T-helper 2 cell treated with Interferon-gamma antibody and Interleukin-4, amounts not matched to agents 100 ng/mL and 5 ng/mL, for 36 hours (primary cell): ENCODE data around the gene PCK2. TPM values are rescaled to one million over a fixed set of nuclear protein-coding genes. Genes with fewer than 3 reads are reported as not detected.

Experiments
- intact Hi-C: fragments of 100-400 bp; cut with micrococcal nuclease; formaldehyde crosslinking; loops from one replicate; pipeline ENCODE4 v1.15.1; 2023
- total RNA-seq: library from RNA; stranded (reverse); gene quantifications from 2 replicates; pipeline ENCODE4 v1.2.3, GENCODE V29; 2022

Gene PCK2
- total RNA-seq, 1 donor from 2014 or later: 55.4 TPM

DNA sequence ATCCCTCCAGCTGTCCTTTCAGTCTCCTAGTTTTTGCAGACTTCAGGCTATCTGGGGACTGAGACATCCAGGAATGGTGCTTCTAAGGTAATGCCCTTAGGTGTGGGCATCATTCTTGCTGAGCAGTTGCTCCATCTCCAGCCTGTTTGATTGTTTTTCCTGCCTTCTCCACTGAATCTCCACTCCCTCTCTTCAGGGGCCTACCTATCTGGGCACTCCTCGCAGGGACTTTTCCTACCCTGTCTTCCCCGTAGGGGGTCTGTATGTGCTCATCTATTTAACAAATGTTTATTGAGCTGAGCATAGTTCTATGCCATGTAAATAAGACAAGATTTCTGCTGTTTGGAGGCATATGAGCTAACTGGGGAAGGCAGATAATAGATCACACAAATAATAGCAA lies 38.9 kb downstream of the PCK2 start:
- intact Hi-C loops: no loop called here

- intact Hi-C loops: no loop called here
Observed at GRCh38 chr14:24133735-24134134, 39.6 kb downstream of the PCK2 start.

GRCh38 chr14:24135584-24135833 lies 41.4 kb downstream of the PCK2 start:
- intact Hi-C loops: no loop called here

- intact Hi-C loops: loop anchor here (1.0 kb wide), 3 partner anchors 11 to 25 kb away; partner anchors contain the start of genes DCAF11, IRF9, NRL and RNF31
Observed at GRCh38 chr14:24135834-24136683, 41.9 kb downstream of the PCK2 start, which contains the start of gene PSME1. Gene PSME1 (plus strand): TSS chr14:24136194. CDS start chr14:24136263, 69 bp downstream.

DNA sequence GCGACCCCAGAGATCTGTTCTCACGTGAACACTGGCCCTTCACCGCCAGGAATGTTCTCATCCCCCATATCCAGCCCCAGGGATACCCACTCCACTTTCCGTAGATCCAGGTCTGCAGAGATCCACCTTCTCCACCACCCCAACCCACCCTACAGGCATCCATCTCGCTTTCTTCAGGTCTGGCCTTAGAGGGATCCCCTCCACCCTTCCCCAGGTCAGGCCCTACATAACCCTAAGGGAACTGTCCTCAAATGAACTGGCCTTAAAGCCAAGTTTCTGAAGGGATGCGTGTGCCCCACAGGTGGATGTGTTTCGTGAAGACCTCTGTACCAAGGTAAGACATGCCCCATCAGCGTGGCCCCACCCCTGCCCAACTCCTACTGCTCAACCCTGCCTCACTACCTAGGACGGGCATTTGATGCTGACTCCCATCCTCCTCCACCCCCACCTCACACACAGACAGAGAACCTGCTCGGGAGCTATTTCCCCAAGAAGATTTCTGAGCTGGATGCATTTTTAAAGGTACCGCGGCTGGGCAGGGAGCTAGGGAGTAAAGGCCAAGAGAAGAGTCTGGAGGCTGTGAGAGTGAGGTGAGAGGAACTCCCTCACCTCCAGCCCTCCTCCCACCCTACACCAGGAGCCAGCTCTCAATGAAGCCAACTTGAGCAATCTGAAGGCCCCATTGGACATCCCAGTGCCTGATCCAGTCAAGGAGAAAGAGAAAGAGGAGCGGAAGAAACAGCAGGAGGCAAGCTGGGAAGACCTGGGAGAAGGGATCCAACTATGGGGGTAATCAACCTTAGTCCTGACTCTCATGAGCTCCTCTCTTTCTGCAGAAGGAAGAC lies 42.8 kb downstream of the PCK2 start:
- intact Hi-C loops: loop anchor here (1.0 kb wide), 3 partner anchors 10 to 24 kb away; partner anchors contain the start of genes DCAF11, IRF9, NRL and RNF31

GRCh38 chr14:24137529-24138395 lies 43.7 kb downstream of the PCK2 start:
- intact Hi-C loops: no loop called here

- intact Hi-C loops: no loop called here
Observed at GRCh38 chr14:24138396-24139271, 44.5 kb downstream of the PCK2 start.

GRCh38 chr14:24139272-24139934 lies 45.3 kb downstream of the PCK2 start:
- intact Hi-C loops: no loop called here

DNA sequence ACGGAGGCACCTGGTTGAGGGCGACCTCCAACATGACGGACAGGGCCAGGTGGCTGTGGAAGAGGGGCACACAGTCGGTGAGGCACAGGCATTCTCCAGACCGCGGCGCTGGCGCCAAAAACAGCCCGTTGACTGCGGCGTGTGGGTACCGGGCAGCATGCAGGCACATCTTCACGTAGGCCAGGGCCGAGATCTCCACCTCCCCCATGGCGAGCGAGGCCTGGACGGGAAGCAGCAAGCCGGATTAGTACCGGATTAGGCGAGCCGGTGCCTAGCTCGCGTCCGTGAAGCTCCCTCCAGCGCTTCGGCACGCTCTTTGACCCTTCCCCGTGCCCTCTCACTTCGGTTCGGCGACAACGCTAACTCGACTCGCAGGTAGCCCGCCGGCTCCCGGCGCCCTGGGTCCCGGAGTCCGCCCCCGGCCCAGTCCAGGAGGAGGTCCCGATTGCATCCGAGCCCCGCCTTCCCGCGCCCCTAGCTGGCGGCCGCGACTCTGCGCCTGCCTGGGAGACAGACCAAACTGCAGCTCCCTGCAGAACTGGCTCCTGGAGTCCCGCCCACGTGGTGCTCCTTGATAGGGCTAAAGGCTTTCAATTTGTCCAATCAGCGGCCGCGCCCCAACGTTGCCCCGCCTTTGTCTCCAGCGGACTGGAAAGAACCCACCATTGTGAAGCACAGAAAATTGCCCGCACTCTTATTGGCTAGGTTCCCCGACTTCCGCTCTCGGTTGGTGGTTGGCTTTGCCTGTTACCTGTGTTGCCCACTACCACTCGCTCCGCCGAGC lies 47.2 kb downstream of the PCK2 start, which contains the start of gene EMC9:
Gene EMC9 (minus strand): TSS at position 495 of the 784 bp plus-strand sequence. CDS start 287 bp downstream, at position 208.
- intact Hi-C loops: loop anchor here (1.0 kb wide), 3 partner anchors 20 to 91 kb away; partner anchors contain the start of genes DCAF11, GMPR2, IRF9 and NEDD8

- intact Hi-C loops: no loop called here
Observed at GRCh38 chr14:24143511-24143910, 49.4 kb downstream of the PCK2 start.

GRCh38 chr14:24144451-24144850 lies 50.3 kb downstream of the PCK2 start:
- intact Hi-C loops: no loop called here

DNA sequence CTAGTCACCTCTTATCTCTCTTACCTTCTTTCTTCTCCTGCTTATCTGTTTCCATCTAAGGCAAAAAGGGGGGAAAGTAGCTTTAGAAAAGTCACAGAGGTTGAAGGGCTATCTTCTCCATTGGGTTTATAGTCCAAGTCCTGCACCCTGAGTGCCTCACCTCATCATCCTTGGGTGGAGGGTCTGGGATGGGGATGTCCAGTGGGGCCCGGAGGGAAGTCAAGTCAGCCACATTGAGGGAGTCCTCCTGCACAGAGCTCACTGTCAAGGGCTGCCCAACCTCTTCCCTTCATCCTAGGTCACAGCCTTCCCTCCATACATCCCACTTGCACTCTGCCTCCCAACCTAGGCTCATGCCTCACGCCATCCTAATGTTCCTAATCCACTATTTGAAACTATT lies 51.1 kb downstream of the PCK2 start:
- intact Hi-C loops: loop anchor here (5.0 kb wide), 2 partner anchors 152 to 678 kb away; partner anchors contain the start of genes DHRS1, NGDN and NOP9

DNA sequence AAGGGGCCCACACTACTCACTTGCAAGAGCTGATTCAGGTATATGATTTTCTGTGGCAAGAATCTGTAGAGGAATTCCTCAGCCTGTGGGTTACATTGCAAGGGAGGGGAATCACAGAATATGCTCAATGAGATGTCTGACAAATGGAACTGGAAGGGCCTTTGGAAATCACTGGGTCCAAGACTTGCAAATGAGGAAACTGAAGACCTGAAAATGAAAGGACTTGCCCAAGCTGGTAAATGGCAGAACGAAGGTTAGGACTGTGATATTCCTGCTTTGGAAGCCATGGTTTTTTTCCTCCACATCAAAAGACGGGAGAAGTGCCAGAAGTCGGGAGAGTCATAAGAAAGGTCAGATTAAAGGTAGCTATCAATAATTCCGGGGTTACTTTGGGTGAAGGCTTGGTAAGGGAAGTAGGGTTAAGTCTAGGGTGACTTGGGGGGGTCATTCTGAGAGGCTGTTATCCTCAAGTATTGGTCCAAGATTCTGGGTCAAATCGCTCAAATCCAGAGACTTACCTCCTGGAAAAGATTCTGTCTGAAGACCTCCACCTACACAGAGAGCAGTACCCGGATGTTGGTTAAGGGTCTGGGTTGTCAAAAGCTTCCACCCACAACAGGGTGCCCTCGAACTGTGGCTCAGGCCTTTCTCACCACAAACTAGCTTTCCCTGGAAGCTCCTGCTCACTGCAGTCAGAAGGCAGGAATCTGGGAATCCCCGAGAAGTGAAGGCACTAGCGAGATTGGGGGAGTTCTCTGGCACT lies 51.8 kb downstream of the PCK2 start:
- intact Hi-C loops: loop anchor here (1.0 to 5.0 kb wide), 3 partner anchors 65 to 679 kb away; partner anchors contain the start of genes DHRS1, NGDN and NOP9

- intact Hi-C loops: loop anchor here (1.0 to 5.0 kb wide), 3 partner anchors 65 to 679 kb away; partner anchors contain the start of genes DHRS1, NGDN and NOP9
Observed at GRCh38 chr14:24146453-24146977, 52.4 kb downstream of the PCK2 start, which contains the start of gene PSME2. Gene PSME2 (minus strand): TSS chr14:24146610. CDS start chr14:24146581, 29 bp downstream.

DNA sequence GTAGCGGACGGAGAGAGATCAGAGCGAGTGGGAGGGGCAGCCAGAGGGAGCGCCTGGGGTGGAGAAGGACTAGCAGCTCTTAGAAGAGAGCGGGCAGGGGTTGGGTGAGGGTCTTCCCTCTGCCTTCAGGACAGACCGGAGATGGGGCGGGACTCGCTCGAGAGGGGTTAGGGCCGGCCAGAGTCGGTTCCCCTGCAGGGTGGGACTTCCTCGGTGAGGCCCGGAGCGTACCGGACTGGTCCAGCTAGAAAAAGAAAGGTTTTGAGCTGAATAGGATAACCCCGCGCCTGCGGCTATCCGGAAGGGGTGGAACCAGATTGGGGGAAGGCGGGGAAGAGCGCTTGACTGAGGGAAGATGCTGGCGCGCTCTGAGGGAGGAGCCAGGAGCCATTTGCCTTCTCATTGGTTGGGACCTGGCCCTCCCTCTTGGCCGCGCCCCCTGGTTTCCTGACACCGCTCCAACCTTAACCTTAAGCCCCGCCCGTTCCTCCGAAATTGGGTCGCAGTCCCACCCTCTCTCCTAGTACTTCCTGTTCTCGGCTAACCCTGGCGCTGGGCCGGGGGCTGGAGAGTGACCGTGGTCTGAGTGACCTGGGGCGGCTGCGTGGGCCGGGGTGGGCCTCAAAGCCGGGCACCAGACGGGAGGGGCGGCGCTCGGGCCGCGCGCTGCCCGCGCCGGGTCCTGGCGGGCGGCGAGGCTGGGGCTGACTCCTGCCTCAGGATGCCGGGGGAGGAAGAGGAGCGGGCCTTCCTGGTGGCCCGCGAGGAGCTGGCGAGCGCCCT lies 53.1 kb downstream of the PCK2 start, which contains the start of gene RNF31:
Gene RNF31 (plus strand): TSS at position 521 of the 783 bp plus-strand sequence. CDS start 201 bp downstream, at position 722.
- intact Hi-C loops: loop anchor here (1.0 to 5.0 kb wide), 9 partner anchors 11 to 680 kb away; partner anchors contain the start of genes CHMP4A, DCAF11, DHRS1 and IPO4
